ENCODE results near the gene FEZ2.

FEZ2 gene

GRCh38 chr2:36562240-36562639 lies 35.7 kb downstream of the FEZ2 start:
- no peak for TF ChIP-seq CTCF (IDR thresholded peaks at IDR 0.05)
- Histone ChIP-seq H3K27me3 (no peaks in the 10 kb centered on the region), H3K4me1 (peaks cover 0 to 43% (median 22%) of the 10 kb centered on the region in 4 donors), H3K36me3 (peaks cover 0 to 12% (median 6%) of the 10 kb centered on the region in 3 donors), H3K4me3 (no peak overlapping the region), H3K9me3 (no peaks in the 10 kb centered on the region), H3K27ac (peak overlapping the region in 1 of 2 donors; percentile 37)
- intact Hi-C loops (cut with DNase I; ENCODE audit: low total_unique reads), result no loop called here
- DNase-seq, result no peak

- TF ChIP-seq CTCF (IDR thresholded peaks at IDR 0.05), result no peak
- Histone ChIP-seq H3K4me1 (peaks cover 0 to 52% (median 26%) of the 10 kb centered on the region in 4 donors), H3K4me3 (no peak overlapping the region), H3K36me3 (peaks cover 0 to 9% (median 6%) of the 10 kb centered on the region in 3 donors), H3K27ac (peak overlapping the region; percentile 37 to 63), H3K9me3 (no peaks in the 10 kb centered on the region), H3K27me3 (no peaks in the 10 kb centered on the region)
- no peak for DNase-seq
- intact Hi-C loops (cut with DNase I; ENCODE audit: low total_unique reads), result no loop called here
Measured at GRCh38 chr2:36561237-36561944, 36.6 kb downstream of the FEZ2 start.

GRCh38 chr2:36560726-36561125 lies 37.2 kb downstream of the FEZ2 start:
- no peak for TF ChIP-seq CTCF (IDR thresholded peaks at IDR 0.05)
- DNase-seq, result no peak
- Histone ChIP-seq H3K27ac (no peak overlapping the region), H3K4me3 (no peak overlapping the region), H3K4me1 (peaks cover 0 to 58% (median 29%) of the 10 kb centered on the region in 4 donors), H3K9me3 (no peaks in the 10 kb centered on the region), H3K36me3 (peaks cover 0 to 6% (median 4%) of the 10 kb centered on the region in 3 donors), H3K27me3 (no peaks in the 10 kb centered on the region)
- intact Hi-C loops (cut with DNase I; ENCODE audit: low total_unique reads), result no loop called here

GRCh38 chr2:36559221-36559942 lies 38.6 kb downstream of the FEZ2 start:
- H3K27ac ChIP-seq, result no peak overlapping the region
- intact Hi-C loops (cut with DNase I; ENCODE audit: low total_unique reads), result no loop called here
- DNase-seq, result no peak

GRCh38 chr2:36556842-36557241 lies 41.1 kb downstream of the FEZ2 start:
- Histone ChIP-seq H3K4me1 (peaks cover 0 to 53% (median 23%) of the 10 kb centered on the region in 4 donors), H3K9me3 (no peaks in the 10 kb centered on the region), H3K36me3 (peaks cover 0 to 19% (median 14%) of the 10 kb centered on the region in 3 donors), H3K27me3 (no peaks in the 10 kb centered on the region), H3K27ac (peak overlapping the region; percentile 9 to 57), H3K4me3 (no peak overlapping the region)
- no peak for DNase-seq
- intact Hi-C loops (cut with DNase I; ENCODE audit: low total_unique reads), result no loop called here
- no peak for TF ChIP-seq CTCF (IDR thresholded peaks at IDR 0.05)

More at GRCh38 chr2:36559221-36559942, 38.6 kb downstream of the FEZ2 start:
- H3K27me3 ChIP-seq, result no peaks in the 10 kb centered on the region
- no peak for TF ChIP-seq CTCF (IDR thresholded peaks at IDR 0.05)
- no peak overlapping the region for H3K4me3 ChIP-seq
- peaks cover 0 to 12% (median 9%) of the 10 kb centered on the region in 3 donors for H3K36me3 ChIP-seq
- no peaks in the 10 kb centered on the region for H3K9me3 ChIP-seq
- H3K4me1 ChIP-seq, result peaks cover 0 to 58% (median 29%) of the 10 kb centered on the region in 4 donors
